WERI-Rb-1 (cell line): ENCODE results near the gene HOXB6.
A peak's percentile ranks its signal among the peaks of the same experiment; 100 is the strongest.

Source experiments
- DNase-seq: peaks from one replicate; pipeline ENCODE4 v3.0.0-alpha.2; 2020
- H3K27ac ChIP-seq: fragments of 250-450 bp; sonication (Bioruptor Pico); 2 replicates; pipeline ENCODE4 v1.5.1; 2020; ENCODE audit warnings: mild to moderate bottlenecking, moderate library complexity
- H3K27me3 ChIP-seq: fragments of 250-450 bp; sonication (Bioruptor Pico); 2 replicates; pipeline ENCODE4 v1.5.1; 2021; ENCODE audit warnings: mild to moderate bottlenecking, low read depth, moderate library complexity; ENCODE audit not compliant: insufficient read depth, severe bottlenecking
- H3K36me3 ChIP-seq: fragments of 250-450 bp; sonication (Bioruptor Pico); 2 replicates; pipeline ENCODE4 v1.5.1; 2020; ENCODE audit warnings: mild to moderate bottlenecking, moderate library complexity
- H3K4me3 ChIP-seq: 2 replicates; pipeline ENCODE4 v1.5.1; 2011; ENCODE audit warnings: low read depth, mild to moderate bottlenecking, control low read depth, low read length
- H3K9me3 ChIP-seq: fragments of 250-450 bp; sonication (Bioruptor Pico); 2 replicates; pipeline ENCODE4 v1.5.1; 2021; ENCODE audit warnings: mild to moderate bottlenecking, moderate library complexity; ENCODE audit not compliant: severe bottlenecking
- CTCF ChIP-seq: IDR thresholded peaks from 2 replicates; pipeline ENCODE4 v1.5.1; 2011; ENCODE audit warnings: low read depth, mild to moderate bottlenecking, control low read depth, inconsistent platforms, low read length

Gene HOXB6

GRCh38 chr17:48558057-48558830, 46.5 kb downstream of the HOXB6 start:
- no peak for TF ChIP-seq CTCF
- DNase-seq = no peak
- H3K36me3 ChIP-seq = no peaks in the 10 kb centered on the region
- H3K4me3 ChIP-seq = no peak overlapping the region
- no peaks in the 10 kb centered on the region for H3K9me3 ChIP-seq
- peaks cover 93% of the 10 kb centered on the region for H3K27me3 ChIP-seq
- no peak overlapping the region for H3K27ac ChIP-seq

- H3K9me3 ChIP-seq = peaks cover 2% of the 10 kb centered on the region
- H3K27me3 ChIP-seq = peaks cover 91% of the 10 kb centered on the region
- no peak for DNase-seq
- H3K27ac ChIP-seq = no peak overlapping the region
- H3K36me3 ChIP-seq = no peaks in the 10 kb centered on the region
- TF ChIP-seq CTCF = no peak
- no peak overlapping the region for H3K4me3 ChIP-seq
These were observed 48.0 kb downstream of the HOXB6 start for GRCh38 chr17:48556576-48557401.

GRCh38 chr17:48556229-48556575, 48.6 kb downstream of the HOXB6 start:
- H3K9me3 ChIP-seq = peaks cover 4% of the 10 kb centered on the region
- peak overlapping the region; percentile 66 for H3K27ac ChIP-seq
- no peaks in the 10 kb centered on the region for H3K36me3 ChIP-seq
- peaks cover 90% of the 10 kb centered on the region for H3K27me3 ChIP-seq
- no peak overlapping the region for H3K4me3 ChIP-seq
- no peak for TF ChIP-seq CTCF
- no peak for DNase-seq

- peak; percentile 74 for DNase-seq
- Histone ChIP-seq H3K36me3 (no peaks in the 10 kb centered on the region), H3K27me3 (peaks cover 86% of the 10 kb centered on the region), H3K27ac (peak overlapping the region; percentile 66), H3K4me3 (peak overlapping the region; percentile 37), H3K9me3 (peaks cover 5% of the 10 kb centered on the region)
- TF ChIP-seq CTCF = no peak
These were observed 49.2 kb downstream of the HOXB6 start for GRCh38 chr17:48555258-48556228.

- peaks cover 9% of the 10 kb centered on the region for H3K9me3 ChIP-seq
- peak overlapping the region; percentile 46 for H3K27ac ChIP-seq
- H3K36me3 ChIP-seq = no peaks in the 10 kb centered on the region
- no peak for TF ChIP-seq CTCF
- H3K27me3 ChIP-seq = peaks cover 86% of the 10 kb centered on the region
- peak overlapping the region; percentile 37; the same call in 1 of the 2 replicates for H3K4me3 ChIP-seq
- DNase-seq = no peak
These were observed 50.2 kb downstream of the HOXB6 start for GRCh38 chr17:48554412-48555257.
